ENCODE results near the gene KCNMA1. TPM values are rescaled to one million over a fixed set of nuclear protein-coding genes. Genes with fewer than 3 reads are reported as not detected.

KCNMA1 gene
- total RNA-seq, 2 donors from 2014 or later: 29.1 to 37.9 TPM

GRCh38 chr10:77629775-77630506 lies 7.7 kb downstream of the KCNMA1 start:
- intact Hi-C loops (cut with DNase I): no loop called here
- peak overlapping the region in 1 of 2 donors; percentile 2 for H3K27ac ChIP-seq
- H3K4me1 ChIP-seq (replicated peaks): no peaks in the 10 kb centered on the region

DNA sequence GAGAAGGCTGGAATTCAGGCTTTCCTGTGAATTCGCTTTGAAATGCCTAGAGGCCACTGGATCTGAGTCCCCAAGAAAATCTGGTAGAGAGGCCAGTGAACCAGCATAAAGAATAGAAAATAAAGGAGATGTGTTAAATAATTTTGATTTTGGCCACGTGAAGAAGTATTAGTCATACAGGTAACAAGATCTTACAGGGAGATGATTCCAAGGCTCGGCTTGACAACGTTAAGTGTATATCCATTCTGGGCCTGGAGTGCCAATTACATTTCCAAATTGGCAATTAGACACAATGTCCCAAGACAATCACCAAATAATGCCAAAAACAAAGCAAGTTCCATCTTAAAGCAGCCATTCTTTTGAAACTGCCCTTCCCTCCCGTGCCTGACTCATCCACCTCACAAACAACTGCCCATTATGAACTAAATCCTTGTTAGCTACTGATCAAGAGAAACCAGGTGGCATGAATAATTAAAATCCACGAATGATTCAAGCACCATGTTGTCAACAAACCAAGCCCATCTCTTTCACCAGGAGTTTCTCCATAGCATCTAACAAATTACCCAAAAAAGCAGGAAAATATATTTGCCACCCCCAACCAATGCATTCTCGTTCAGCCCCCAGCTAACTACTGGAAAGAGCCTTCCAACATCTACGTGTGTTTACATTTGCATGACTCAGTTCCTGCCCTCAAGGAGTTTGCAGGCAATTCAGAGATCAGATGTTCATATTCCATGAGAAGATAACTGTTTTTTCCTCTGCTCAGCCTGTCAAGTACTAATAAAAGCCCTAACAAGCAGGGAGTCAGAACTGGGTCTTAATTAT lies 8.5 kb downstream of the KCNMA1 start:
- Histone ChIP-seq H3K27ac (peak overlapping the region in 1 of 2 donors; percentile 2), H3K9me3 (no peaks in the 10 kb centered on the region), H3K4me1 (replicated peaks) (no peaks in the 10 kb centered on the region), H3K4me3 (no peak overlapping the region), H3K27me3 (replicated peaks; ENCODE audit: insufficient read depth) (no peaks in the 10 kb centered on the region), H3K36me3 (no peaks in the 10 kb centered on the region)
- WGBS: 73% methylated on average over 8 of the region's 8 CpGs
- DNase-seq (ENCODE audit: low spot score): no peak
- no peak for TF ChIP-seq POLR2A (IDR thresholded peaks at IDR 0.05)
- intact Hi-C loops (cut with DNase I): no loop called here

More at GRCh38 chr10:77629775-77630506, 7.7 kb downstream of the KCNMA1 start:
- Histone ChIP-seq H3K9me3 (no peaks in the 10 kb centered on the region), H3K4me3 (no peak overlapping the region), H3K27me3 (replicated peaks; ENCODE audit: insufficient read depth) (no peaks in the 10 kb centered on the region), H3K36me3 (no peaks in the 10 kb centered on the region)
- WGBS: 79% methylated on average over 11 of the region's 11 CpGs
- TF ChIP-seq CTCF (IDR thresholded peaks at IDR 0.05) (no peak), POLR2A (IDR thresholded peaks at IDR 0.05) (no peak), POLR2AphosphoS5 (IDR thresholded peaks at IDR 0.05) (no peak)
- no peak for DNase-seq (ENCODE audit: low spot score)

GRCh38 chr10:77626266-77626935 lies 11.2 kb downstream of the KCNMA1 start:
- no peak for DNase-seq (ENCODE audit: low spot score)
- intact Hi-C loops (cut with DNase I): no loop called here
- Histone ChIP-seq H3K36me3 (no peaks in the 10 kb centered on the region), H3K9me3 (no peaks in the 10 kb centered on the region), H3K27me3 (replicated peaks; ENCODE audit: insufficient read depth) (no peaks in the 10 kb centered on the region), H3K27ac (no peak overlapping the region), H3K4me1 (replicated peaks) (no peaks in the 10 kb centered on the region), H3K4me3 (no peak overlapping the region)
- TF ChIP-seq POLR2AphosphoS5 (IDR thresholded peaks at IDR 0.05) (no peak), CTCF (IDR thresholded peaks at IDR 0.05) (no peak), POLR2A (IDR thresholded peaks at IDR 0.05) (no peak)
- 76% methylated on average over 8 of the region's 8 CpGs for WGBS

DNA sequence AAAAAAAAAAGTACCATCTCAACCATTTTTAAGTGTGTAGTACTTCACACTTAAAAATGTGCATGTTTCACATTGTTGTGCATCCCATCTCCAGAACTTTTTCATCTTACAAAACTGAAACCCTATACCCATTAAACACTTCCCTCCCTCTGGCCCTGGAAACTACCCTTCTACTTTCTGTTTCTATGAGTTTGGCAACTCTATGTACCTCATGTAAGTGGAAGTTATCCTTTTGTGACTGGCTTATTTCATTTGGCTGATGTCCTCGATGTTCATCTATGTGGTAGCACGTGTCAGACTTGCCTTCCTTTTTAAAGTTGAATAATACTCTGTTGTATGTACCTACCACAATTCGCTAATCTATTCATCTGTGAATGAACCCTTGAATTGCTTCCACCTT lies 12.2 kb downstream of the KCNMA1 start:
- no peak overlapping the region for H3K4me3 ChIP-seq
- H3K27ac ChIP-seq: no peak overlapping the region
- no peaks in the 10 kb centered on the region for H3K4me1 ChIP-seq (replicated peaks)
- H3K36me3 ChIP-seq: no peaks in the 10 kb centered on the region
- DNase-seq (ENCODE audit: low spot score): no peak
- intact Hi-C loops (cut with DNase I): no loop called here
- no peaks in the 10 kb centered on the region for H3K27me3 ChIP-seq (replicated peaks; ENCODE audit: insufficient read depth)
- H3K9me3 ChIP-seq: no peaks in the 10 kb centered on the region
- TF ChIP-seq CTCF (IDR thresholded peaks at IDR 0.05) (no peak), POLR2A (IDR thresholded peaks at IDR 0.05) (no peak), POLR2AphosphoS5 (IDR thresholded peaks at IDR 0.05) (no peak)
- 51% methylated on average over 3 of the region's 3 CpGs for WGBS

DNA sequence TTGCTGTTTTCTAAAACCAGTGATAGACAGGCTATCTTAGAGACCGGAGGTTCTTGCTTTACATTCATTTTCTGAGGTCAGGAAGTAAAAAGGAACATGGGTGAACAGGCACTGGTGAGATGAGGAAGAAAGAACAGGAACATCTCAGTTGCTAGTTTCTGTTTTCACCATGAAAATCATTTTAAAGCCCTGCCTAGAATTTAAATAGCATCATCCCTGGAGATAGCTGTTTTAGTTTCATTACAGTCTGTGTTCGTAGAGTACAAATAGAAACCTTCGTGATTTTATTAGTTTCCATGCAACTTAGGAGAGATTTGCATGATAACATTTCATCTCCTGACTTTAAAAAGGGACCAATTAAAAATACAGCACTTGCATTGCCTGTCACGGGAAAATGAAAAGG lies 14.7 kb downstream of the KCNMA1 start:
- WGBS: 10% methylated on average over 4 of the region's 4 CpGs
- Histone ChIP-seq H3K9me3 (no peaks in the 10 kb centered on the region), H3K4me3 (no peak overlapping the region), H3K27ac (peak overlapping the region; percentile 32 to 44), H3K27me3 (replicated peaks; ENCODE audit: insufficient read depth) (no peaks in the 10 kb centered on the region), H3K4me1 (replicated peaks) (no peaks in the 10 kb centered on the region), H3K36me3 (no peaks in the 10 kb centered on the region)
- TF ChIP-seq POLR2A (IDR thresholded peaks at IDR 0.05): no peak
- peak; percentile 45 for TF ChIP-seq POLR2AphosphoS5 (IDR thresholded peaks at IDR 0.05)
- intact Hi-C loops (cut with DNase I): no loop called here
- no peak for DNase-seq (ENCODE audit: low spot score)
